ENCODE results near the gene PPP1R2. TPM values are rescaled to one million over a fixed set of nuclear protein-coding genes. Genes with fewer than 3 reads are reported as not detected.

Gene PPP1R2
- total RNA-seq, 1 experiment from 2014 or later, result 55.5 TPM

DNA sequence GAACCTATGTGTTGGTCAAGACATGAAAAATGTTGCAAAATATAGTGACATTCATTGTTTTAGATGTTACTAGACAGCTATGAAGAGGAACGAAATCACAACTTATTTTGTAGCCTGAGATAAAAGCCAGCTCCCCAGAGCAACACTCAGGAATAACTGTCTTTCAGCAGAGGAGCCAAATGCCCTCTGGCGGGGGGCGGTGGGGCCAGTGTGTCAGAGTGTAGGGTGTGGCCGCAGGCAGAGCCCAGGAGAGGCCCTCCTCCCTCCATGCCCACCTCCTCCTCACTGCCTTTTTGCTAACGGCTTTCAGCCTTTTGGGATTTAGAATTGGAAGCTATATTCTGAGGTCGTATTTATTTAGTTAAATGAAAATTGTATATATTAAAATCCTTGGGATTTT lies 23.7 kb upstream of the PPP1R2 start:
- peak; percentile 45 for DNase-seq (ENCODE audit: low read depth)

DNA sequence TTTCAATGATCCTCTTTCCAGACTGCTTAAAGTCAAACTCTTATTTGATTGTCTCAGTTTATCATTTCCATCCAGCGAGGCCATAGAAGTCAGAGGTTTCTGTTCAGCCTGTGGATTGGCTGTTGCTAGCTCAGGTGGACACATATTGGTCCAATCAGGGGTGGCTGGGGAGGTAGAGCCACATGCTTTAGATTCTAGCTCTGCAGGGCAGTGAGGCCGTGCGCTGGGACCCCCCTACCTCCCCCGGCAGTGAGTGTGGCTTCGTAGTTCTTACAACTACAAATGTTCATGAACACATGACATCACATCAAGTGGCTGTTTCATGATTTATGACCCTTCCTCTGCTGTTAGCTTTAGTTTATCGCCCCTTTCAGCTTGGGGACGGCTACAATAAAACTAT lies 22.6 kb upstream of the PPP1R2 start:
- no peak for DNase-seq (ENCODE audit: low read depth)

DNA sequence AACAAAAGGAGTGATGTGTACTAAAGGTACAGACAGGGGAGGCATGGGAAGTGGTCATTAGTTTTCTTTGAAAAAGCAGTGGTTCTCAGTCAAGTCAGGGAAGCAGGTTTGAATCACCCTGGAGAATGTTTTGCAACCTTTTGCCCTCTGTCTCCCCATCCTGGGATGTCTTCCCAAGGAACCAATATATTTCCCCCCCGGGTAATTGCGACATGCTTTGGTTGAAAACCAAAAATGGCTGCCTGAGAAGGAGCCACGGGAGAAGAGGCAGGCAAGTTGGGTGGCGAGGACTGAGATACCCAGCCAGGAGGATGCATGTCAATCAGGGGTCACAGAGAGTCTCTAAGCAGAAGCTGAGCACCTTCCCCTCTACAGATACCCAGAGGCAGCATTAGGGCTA lies 20.2 kb upstream of the PPP1R2 start:
- no peak for DNase-seq (ENCODE audit: low read depth)

DNA sequence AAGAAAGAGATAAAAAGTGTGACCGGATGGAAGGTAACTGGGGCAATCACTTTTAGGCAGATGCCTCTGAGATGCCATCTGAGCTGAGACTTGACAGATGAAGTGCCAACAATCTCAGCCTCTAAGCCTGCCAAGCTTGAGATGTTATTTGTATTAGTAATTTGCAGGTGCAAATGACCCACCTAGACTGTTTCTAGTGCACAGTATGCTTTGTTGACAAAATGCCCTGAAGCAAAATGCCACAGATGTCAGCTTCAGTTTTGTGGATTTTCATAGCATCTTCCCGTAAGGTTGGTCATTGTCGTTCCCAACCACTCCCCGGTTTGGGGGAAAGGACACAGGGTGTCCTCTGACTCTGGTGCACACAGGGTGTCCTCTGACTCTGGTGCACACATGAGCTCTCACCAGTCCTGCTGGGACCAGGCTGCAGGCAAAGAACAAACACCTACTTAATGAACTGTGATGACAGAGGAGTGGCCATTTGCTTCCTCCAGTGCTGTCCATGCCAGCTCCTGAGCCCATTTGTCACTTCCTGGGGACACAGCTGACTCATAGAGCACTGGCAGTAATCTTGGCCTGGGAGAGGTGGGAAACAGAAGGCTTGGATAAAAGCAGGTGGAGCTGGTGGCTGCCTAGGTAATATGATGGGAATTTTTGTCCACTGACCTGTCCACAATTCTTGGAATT lies 16.7 kb upstream of the PPP1R2 start:
- DNase-seq (ENCODE audit: low read depth), result peak; percentile 19

DNA sequence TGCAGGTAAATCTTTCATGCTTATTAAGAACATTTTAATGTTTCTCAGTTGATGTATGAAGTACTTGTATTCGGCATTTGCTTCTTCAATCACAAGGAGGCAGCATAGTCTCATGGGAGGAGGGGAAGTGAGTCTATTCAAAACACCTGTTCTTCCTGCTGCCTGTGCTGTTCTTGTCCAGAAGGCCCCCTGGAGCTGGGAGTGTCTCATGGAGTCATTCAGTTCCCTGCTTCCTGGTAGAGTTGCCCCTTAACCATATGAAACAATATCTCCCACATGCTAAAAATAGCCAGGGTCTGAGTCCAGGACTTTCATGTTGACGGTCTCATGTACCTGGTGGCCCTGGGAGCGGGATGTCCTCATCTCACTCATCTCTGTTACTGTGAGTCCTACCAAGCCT lies 15.5 kb upstream of the PPP1R2 start:
- DNase-seq (ENCODE audit: low read depth), result peak; percentile 26

DNA sequence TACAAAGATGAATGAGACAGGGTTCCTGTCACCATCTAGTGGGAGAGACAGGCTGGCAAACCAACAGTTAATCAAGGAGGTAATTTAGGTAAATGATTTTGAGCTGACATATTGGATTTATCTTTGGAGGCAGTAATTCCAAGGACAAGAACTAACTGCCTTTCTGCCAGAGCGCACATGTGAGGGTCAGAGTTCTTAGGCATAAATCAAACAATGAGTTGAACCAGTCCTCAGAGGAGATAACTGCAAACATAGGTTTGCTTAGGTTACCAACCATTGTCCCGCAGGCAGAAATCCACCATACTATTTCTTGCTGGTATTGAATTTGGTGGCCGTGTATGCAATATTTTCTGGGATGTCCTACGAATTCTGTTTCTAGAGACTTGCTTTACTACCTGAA lies 14.2 kb upstream of the PPP1R2 start:
- no peak for DNase-seq (ENCODE audit: low read depth)

DNA sequence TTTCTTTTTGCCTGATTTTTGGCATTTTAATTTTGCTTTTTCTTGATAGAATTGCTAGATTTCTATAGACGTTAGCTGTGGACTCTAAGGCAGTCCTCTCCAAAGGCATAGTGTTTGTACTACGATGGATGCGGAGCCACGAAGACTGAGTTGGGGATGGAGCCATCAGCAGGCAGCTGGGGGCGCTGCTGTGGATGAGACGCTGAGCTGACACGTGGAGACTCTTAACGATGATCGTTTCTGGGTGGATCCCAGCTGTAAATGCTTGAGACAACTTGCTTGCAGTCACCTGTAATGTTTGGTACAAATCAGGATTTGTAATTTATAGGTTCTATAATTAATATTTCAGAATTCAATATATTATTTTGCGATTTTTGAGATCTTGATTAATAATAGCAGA lies 13.3 kb upstream of the PPP1R2 start:
- peak; percentile 36 for DNase-seq (ENCODE audit: low read depth)

DNA sequence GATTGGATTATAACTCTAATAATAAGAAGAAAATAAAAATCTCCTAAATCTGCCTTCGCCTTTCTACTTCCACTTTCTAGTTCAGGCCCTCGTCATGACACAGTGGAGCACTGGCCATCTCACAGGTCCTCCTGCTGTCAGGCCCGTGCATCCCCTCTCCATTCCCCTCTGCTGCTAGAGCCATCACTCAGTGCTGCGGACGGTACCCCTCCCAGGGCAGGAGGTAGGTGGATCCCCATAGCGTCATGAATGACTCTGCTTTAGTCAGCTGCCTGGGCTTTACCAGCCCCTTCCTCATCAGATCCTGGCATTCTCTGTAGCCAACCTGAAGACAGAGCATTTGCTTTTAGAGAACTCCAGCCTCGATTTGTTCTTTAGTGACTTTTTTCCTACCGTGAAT lies 12.0 kb upstream of the PPP1R2 start:
- no peak for DNase-seq (ENCODE audit: low read depth)

DNA sequence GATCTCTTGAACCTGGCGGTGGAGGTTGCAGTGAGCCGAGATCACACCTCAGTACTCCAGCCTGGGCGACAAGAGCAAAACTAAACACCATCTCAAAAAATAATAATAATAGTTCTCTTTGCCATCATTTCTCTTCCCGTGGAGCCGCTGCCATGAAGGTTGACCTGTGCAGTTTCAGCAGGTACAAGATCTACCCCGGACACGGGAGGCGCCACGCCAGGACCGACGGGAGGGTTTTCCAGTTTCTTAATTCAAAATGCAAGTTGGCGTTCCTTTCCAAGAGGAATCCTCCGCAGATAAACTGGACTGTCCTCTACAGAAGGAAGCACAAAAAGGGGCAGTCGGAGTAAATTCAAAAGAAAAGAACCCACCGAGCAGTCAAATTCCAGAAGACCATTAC lies 11.3 kb upstream of the PPP1R2 start:
- DNase-seq (ENCODE audit: low read depth), result no peak

DNA sequence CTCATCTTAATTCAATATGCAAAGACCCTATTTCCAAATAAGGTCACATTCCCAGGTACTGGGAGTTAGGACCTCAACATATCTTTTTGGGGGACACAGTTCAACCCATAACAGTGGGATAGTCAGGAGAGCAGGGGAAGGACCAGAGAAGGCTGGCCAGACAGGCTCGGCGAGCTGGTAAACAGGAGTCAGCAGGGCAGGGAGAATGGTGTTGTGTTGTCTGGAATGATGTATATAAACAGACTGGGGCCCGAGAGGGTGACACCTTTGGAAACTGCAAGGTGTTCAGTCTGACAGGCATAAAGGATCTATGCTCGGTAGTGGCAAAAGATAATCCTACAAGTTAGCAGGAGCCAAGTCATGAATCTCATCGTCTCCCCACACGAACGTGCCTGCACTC lies 10.1 kb upstream of the PPP1R2 start:
- no peak for DNase-seq (ENCODE audit: low read depth)

DNA sequence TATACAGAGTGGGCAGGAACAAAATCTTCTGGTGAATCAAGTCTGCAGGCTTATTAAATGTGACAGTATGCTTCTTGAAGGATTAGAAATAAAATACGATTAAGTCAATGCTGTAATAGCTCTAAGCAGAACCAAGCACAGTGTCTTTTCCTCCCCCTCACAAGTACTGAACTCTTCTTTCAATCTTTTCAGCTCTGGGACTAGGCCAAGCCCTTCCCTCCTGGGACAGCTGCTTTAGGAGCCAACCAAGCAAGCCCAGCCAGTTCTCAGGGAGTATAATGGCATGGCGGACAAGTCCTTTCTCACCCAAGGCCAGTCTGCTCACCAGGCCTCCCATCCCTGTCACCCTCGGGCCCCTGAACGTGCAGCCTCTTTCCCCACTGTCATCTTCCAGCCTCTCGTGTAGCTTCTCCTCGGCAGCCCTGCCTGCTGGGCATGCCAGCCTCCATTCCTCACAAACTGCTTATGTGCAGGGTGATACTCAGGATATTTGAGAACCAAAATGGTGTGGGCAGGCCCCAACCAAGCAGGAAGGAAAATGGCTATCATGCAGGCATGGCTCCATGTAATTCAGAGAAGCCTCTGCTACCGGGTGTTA lies 8.4 kb upstream of the PPP1R2 start:
- no peak for DNase-seq (ENCODE audit: low read depth)

DNA sequence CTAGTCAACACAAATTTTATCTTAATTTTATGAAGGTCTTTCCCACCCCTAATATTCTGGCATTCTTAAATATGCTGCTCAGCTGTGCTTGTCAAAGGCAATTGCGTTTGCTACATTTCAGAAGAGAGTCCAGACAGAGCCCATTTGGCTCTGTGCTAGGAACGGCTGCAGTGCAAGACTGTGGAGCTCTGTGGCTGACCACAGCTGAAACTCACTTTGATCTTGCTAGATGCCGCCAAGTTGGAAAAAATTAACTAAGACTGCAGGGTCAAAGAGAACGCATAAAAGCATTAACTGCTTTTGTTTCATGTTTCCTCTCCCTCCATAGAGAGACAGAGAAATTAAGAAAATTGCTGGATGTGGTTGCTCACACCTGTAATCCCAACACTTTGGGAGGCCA lies 7.6 kb upstream of the PPP1R2 start:
- no peak for DNase-seq (ENCODE audit: low read depth)

DNA sequence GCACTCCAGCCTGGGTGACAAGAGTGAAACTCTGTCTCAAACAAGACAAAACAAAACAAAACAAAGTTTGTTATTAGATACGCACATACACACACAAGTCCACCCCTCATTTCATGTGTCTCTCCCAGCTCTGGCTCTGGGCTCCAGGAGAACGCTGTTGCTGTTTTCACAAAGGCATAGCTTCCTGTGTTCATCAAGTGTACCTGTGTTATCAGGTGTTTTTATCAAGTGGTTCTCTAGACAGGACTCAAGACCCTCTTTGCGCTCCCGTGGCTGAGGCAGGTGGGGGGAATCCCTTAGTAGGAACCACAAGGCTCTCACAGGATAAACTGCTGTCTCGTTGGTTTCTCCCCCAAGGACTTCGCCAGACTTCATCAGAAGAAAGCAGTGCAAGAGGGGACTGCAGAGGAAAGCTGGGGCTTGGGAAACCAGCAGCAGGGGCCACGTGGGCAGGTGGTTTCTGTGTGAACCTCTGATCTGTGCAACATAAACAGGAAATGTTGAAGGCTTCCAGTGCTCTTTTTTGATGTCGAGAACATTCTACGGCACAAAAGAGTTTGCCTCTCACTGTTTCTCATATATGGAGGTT lies 6.9 kb upstream of the PPP1R2 start:
- DNase-seq (ENCODE audit: low read depth), result no peak

DNA sequence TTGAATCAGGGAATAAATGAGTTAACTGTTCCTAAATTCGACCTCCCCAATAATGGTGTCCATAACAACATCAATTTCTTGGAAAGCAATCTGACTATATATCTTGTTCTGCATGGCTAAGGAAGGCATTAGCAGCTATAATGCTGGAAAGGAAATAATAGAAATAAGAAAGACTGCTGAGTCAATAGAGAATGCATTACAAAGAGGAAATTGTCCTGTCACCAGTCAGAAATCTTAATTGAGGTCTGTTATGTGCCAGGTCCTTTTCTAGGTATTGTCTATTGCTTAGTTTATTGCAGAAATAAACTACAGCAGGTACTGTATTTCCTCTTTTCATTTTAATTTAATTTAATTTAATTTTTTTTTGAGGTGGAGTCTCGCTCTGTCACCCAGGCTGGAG lies 5.9 kb upstream of the PPP1R2 start:
- no peak for DNase-seq (ENCODE audit: low read depth)

DNA sequence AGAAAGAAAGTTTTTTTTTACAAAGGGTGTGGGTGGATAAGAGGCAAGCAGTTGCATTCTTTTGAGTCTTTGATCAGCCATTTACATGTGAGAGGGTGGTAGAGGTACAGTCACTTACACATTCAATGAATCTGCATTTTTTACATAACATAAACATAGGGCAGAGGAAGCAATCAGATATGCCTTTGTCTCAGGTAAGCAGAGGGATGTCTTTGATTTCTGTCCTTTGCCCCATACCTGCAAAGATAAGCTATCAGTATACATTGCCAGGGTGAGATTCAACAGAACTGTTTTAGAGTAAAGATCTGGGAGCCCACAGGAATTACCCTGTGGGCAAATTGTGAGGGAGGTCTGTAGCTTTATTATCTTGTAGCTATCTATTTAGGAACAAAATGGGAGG lies 5.4 kb upstream of the PPP1R2 start:
- no peak for DNase-seq (ENCODE audit: low read depth)

DNA sequence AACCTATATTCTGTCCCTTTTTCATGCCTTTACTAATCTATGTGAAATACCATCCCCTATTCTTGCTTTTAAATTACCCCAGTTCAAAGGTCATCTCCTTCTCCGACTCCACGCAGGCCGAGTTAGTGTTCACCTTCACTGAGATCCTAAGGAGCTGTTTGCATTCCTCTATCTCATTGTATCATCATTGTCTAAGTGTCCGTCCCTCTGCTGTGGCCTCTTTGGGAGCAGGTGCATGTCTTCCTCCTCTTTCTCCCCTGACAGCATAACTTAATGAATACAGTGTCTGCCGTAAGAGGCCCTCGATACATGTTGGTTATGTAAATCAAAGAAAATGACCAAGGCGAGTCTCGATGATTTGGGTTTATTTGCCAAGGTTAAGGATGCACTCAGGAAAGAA lies 4.9 kb upstream of the PPP1R2 start:
- no peak for DNase-seq (ENCODE audit: low read depth)

DNA sequence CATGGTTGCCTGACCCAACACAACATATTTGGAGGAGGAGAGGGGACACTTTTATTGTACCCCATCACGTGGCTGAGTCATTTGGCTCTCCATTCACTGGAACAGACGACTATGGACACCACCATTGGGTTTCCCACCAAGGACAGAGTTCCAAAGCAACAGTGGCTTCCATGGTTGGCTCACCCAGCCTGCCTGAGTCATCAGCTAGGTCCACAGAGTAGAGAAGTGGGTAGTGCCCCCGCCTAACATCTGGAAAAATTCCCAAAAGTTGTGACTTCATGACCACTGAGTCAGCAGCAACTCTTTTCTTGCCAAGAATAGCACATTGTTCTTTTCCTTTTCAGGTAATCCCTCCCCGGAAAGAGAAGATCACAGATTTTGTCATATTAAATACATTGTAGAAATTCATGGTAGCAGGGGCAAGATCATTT lies 3.0 kb upstream of the PPP1R2 start:
- DNase-seq (ENCODE audit: low read depth), result peak; percentile 96

DNA sequence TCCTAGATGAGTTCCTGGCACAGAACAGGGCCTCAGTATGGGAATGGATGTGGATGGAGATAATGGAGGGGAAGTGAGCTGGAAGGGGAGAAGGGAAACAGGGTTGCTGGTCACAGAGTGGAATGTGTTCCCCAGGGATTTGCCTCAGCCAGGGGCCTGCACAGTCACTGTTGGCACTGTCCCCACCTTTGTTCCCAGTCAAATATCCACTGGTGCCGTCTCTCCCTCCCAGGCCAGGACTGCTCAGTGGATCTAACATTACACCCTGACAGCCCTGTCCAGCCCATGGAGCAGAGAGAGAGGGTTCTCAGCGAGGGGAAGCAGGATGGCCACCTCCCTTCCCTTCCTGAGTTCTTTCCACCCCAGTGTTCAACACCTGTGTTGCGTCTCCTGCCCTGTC lies 1.5 kb upstream of the PPP1R2 start:
- no peak for DNase-seq (ENCODE audit: low read depth)

DNA sequence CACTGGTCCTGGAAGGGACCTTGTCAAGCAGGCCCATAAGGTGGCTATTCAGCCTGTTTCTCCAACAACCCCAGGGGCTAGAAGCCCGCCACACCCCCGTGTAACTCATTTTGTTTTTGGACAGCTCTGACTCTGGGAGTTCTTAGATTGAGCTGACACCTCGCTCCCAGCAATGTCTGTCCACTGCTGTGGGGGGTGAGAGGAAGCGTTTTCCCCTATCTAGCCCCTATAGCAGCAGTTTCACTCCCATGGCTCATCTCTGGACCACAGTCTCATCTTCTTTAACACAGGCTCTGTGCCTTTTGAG lies 1.1 kb upstream of the PPP1R2 start:
- DNase-seq (ENCODE audit: low read depth), result no peak

DNA sequence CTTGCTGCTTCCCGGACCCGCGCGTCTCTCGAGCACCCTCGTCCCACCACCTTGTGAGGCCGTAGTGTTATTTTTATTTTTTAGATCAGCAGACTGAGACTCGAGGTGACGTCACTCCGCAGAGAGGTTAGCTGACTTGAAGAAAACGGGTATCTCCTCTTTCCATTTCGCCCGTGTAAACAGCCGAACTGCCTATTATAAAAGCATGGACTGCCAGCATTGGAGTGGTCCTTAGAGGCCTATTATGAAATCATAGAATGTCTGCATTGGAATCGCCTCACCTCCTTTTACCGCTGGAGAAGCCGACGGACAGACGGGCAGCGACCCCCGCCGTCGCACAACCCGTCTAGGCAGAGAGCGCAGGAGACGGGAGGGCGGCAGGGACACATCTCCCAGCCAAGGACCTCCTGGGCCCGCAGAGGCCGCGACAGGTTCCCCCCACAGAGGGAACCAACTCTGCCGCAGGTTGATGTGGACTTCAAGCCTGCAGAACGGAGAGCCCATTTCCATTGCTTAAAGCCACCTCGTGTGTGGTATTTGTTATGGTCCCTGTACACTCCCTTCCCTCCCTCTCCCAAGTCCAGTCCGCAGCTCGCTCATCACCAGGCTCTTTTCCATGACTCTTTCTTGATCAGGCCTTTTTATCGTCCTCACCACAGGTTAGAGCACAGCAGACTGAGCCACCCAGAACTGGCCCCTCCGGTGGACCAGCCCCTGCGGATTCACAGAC lies 540 bp upstream of the PPP1R2 start:
- peak; percentile 22 for DNase-seq (ENCODE audit: low read depth)

DNA sequence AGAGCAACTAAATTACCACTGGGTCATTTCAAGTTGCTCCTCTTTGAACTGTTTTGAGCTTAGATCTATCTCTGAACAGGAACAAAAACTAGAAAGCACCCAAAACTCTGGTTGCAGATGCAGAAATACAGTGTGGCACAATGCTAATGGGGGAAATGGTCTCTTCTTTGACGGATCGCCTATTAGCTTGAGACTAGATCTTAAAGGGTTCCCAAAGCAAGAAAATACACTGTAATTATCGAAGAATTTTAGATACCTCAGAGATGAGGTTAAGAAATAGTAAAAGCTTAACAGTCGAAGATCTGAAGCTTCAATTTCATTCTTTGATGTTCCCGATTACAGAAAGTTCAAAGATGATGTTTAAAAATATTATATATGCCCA lies 818 bp downstream of the PPP1R2 start:
- DNase-seq (ENCODE audit: low read depth), result no peak

DNA sequence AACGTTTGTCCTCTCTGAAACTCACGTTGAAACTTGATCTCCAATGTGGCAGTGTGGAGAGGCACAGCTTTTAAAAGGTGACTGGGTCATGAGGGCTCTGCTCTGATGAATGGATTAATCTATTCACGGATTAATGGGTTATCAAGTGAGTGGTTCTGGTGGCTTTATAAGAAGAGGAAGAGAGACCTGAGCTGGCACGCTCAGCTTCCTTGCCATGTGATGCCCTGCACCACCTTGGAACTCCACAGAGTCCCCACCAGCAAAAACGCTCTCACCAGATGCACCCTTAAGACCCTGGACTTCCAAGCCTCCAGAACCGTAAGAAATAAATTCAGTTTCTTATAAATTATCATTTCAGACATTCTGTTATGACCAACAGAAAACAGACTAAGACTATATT lies 2.6 kb downstream of the PPP1R2 start:
- DNase-seq (ENCODE audit: low read depth), result no peak

DNA sequence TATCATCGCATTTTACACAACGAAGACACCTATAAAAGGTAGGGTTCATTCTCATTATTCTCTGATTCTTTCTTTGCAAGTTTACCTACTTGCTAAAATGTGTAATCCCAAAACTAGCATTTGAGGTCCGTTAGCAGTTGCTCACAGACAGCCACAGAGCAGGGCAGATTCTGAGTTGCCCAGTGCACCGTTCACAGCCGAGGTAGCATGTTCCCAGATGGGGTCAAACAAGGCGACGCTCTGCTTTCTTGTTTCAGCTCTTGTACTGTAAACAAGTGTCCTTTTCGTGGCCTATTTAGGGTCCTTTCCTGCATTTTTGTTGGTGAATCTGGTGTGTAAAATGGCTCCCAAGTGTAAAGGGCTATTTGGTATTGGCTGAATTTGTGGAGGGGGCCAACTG lies 3.1 kb downstream of the PPP1R2 start:
- DNase-seq (ENCODE audit: low read depth), result no peak

All from RPMI7951 (cell line).